ENCODE measurements around the gene SYNM. TPM values are rescaled to one million over a fixed set of nuclear protein-coding genes. Genes with fewer than 3 reads are reported as not detected.
A peak's percentile ranks its signal among the peaks of the same experiment; 100 is the strongest.

The SYNM gene
- total RNA-seq, 4 donors from 2014 or later: 6.0 to 38.5 (median 15.6) TPM

DNA sequence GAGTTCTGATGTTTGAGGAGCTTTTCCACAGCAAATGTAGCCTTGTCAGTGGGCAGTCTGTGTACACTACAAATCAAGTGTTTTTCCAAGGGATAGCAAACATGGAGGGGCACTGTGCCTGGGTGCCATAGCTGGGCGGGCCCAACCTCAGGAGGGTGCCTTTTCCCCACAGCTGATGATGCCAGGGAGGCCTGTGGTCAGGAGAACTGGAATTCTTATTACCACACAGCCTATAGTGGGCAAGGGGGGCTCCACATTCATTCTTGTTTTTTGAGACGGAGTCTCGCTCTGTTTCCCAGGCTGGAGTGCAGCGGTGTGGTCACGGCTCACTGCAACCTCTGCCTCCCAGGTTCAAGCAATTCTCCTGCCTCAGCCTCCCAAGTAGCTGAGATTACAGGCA is 41.8 kb downstream of the SYNM start:
- DNase-seq: no peak
- Histone ChIP-seq H3K27me3 (no peaks in the 10 kb centered on the region), H3K36me3 (no peaks in the 10 kb centered on the region), H3K27ac (peak overlapping the region in 1 of 4 donors; percentile 8), H3K4me3 (no peak overlapping the region), H3K4me1 (peaks cover 0 to 13% (median 0%) of the 10 kb centered on the region in 4 donors), H3K9me3 (no peaks in the 10 kb centered on the region)
- TF ChIP-seq, protein P1, sequence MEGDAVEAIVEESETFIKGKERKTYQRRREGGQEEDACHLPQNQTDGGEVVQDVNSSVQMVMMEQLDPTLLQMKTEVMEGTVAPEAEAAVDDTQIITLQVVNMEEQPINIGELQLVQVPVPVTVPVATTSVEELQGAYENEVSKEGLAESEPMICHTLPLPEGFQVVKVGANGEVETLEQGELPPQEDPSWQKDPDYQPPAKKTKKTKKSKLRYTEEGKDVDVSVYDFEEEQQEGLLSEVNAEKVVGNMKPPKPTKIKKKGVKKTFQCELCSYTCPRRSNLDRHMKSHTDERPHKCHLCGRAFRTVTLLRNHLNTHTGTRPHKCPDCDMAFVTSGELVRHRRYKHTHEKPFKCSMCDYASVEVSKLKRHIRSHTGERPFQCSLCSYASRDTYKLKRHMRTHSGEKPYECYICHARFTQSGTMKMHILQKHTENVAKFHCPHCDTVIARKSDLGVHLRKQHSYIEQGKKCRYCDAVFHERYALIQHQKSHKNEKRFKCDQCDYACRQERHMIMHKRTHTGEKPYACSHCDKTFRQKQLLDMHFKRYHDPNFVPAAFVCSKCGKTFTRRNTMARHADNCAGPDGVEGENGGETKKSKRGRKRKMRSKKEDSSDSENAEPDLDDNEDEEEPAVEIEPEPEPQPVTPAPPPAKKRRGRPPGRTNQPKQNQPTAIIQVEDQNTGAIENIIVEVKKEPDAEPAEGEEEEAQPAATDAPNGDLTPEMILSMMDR (IDR thresholded peaks at IDR 0.05): no peak
- TF ChIP-seq POLR2A (IDR thresholded peaks at IDR 0.05): no peak

DNA sequence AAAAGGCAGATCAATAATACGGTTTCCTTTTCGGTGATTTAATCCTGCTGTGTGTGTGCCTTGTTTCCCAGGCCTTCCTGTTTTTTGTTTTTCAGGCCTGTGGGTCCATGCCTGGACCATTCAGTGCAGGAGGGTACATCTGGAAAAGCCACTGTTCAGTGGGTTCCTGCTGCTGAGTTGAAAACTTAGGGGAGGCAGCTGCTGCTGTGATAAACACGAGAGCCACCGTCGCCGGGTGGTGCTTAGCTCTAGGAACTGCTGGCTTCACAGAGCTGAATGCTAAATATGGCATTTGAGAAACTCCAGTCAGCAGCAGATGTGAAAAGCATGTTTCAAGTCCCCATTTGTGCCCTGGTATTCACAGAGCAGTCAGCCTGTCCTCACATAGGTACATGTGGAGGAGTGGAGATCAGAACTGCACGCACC is 44.0 kb downstream of the SYNM start:
- peak overlapping the region in 1 of 4 donors; percentile 13 for H3K27ac ChIP-seq
- peaks cover 0 to 6% (median 0%) of the 10 kb centered on the region in 4 donors for H3K4me1 ChIP-seq
- peak in 1 of 3 donors; percentile 6 for DNase-seq

DNA sequence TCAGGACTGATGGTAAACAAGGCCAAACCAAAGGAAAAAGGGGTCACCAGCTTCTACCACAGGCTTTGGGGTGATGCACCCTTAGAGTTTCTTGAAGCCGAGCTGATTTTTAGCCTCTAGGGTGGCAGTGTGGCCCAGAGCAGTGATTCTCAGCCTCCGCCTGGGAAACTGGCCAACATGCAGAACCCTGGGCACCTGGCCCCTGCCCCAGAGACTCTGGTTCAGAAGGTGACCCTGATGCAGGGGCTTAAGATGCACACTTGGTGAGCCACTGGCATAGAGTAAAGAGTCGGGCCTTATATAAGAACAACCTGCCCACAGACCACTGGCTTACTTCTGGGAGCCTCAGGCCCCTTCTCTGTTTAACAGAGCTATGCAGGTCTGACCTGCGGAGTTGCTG is 44.5 kb downstream of the SYNM start:
- Histone ChIP-seq H3K4me3 (no peak overlapping the region), H3K27ac (no peak overlapping the region), H3K36me3 (no peaks in the 10 kb centered on the region), H3K27me3 (no peaks in the 10 kb centered on the region), H3K9me3 (no peaks in the 10 kb centered on the region), H3K4me1 (peaks cover 0 to under 1% (median 0%) of the 10 kb centered on the region in 4 donors)
- TF ChIP-seq POLR2A (IDR thresholded peaks at IDR 0.05): no peak
- TF ChIP-seq, protein P1 (IDR thresholded peaks at IDR 0.05): no peak
- DNase-seq: no peak

More for the DNA sequence above, 44.0 kb downstream of the SYNM start:
- H3K27me3 ChIP-seq: no peaks in the 10 kb centered on the region
- no peaks in the 10 kb centered on the region for H3K36me3 ChIP-seq
- no peaks in the 10 kb centered on the region for H3K9me3 ChIP-seq
- no peak overlapping the region for H3K4me3 ChIP-seq
- TF ChIP-seq, protein P1 (IDR thresholded peaks at IDR 0.05): no peak
- TF ChIP-seq POLR2A (IDR thresholded peaks at IDR 0.05): no peak

DNA sequence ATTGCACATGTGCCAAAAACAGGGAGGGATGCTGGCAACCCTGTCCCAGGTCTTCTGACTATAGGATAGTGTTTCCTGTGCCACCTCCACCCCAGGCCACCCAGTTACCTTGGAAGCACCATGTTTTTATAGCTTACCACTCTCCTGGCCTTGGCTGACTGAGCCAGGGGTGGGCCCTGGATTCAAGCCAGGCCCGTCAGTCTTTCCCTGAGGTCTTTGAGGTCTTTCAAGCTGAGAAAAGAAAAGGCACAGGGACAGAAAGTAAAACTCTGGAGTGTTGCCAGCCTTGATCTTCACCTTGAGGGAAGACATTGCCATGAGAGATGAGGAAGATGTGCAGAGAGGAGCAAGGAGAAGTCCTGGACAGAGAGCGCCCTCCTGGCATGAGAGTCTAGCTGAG is 46.3 kb downstream of the SYNM start:
- TF ChIP-seq, protein P1 (IDR thresholded peaks at IDR 0.05): no peak
- no peak for TF ChIP-seq POLR2A (IDR thresholded peaks at IDR 0.05)
- H3K4me3 ChIP-seq: no peak overlapping the region
- no peaks in the 10 kb centered on the region for H3K36me3 ChIP-seq
- no peaks in the 10 kb centered on the region for H3K9me3 ChIP-seq
- H3K4me1 ChIP-seq: no peaks in the 10 kb centered on the region
- no peak for DNase-seq
- H3K27me3 ChIP-seq: no peaks in the 10 kb centered on the region
- no peak overlapping the region for H3K27ac ChIP-seq

DNA sequence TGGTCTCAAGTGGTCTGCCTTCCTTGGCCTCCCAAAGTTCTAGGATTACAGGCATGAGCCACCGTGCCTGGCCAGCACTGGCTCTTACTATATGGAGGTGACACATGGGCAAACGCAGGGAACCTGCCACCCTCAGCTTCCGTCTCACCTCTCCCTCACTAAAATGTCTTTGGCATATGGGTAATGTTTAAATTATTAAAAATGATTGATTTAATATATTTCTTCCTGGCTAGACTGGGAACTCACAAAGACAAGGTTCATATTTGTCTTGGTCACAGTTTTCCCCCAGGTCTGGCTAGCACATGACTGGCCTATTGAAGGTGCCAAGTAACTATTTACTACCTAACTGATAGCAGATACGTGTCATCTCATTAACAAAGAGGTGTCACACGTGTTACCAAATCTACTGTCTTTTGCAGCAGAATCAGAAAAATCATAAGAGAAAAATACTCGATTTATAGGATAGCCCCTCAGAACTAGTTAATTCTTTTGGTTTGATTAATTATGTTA is 48.2 kb downstream of the SYNM start:
- no peaks in the 10 kb centered on the region for H3K36me3 ChIP-seq
- H3K27me3 ChIP-seq: no peaks in the 10 kb centered on the region
- no peaks in the 10 kb centered on the region for H3K9me3 ChIP-seq
- H3K4me1 ChIP-seq: no peaks in the 10 kb centered on the region
- no peak overlapping the region for H3K27ac ChIP-seq
- peak in 1 of 3 donors; percentile 17 for DNase-seq
- TF ChIP-seq, protein P1 (IDR thresholded peaks at IDR 0.05): no peak
- TF ChIP-seq POLR2A (IDR thresholded peaks at IDR 0.05): no peak
- H3K4me3 ChIP-seq: no peak overlapping the region

DNA sequence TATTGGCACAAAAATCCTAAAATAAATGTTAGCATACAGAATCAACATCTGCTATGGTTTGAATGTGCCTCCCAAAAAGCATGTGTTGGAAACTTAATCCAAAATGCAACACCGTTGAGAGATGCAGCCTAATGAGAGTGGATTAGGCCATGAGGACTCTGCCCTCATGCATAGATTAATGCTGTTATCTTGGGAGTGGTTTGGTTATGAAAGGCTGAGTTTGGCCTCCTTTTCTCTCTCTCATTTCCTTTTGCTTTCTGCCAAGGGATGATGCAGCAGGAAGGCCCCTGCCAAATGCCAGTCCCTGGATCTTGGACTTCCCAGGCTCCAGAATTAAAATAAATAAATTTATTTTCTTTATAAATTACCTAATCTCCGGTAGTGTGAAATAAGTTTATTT is 49.4 kb downstream of the SYNM start:
- H3K27me3 ChIP-seq: no peaks in the 10 kb centered on the region
- no peak overlapping the region for H3K4me3 ChIP-seq
- H3K27ac ChIP-seq: no peak overlapping the region
- H3K9me3 ChIP-seq: no peaks in the 10 kb centered on the region
- DNase-seq: no peak
- H3K4me1 ChIP-seq: no peaks in the 10 kb centered on the region
- H3K36me3 ChIP-seq: peaks cover 0 to 5% (median 0%) of the 10 kb centered on the region in 3 donors
- no peak for TF ChIP-seq POLR2A (IDR thresholded peaks at IDR 0.05)
- TF ChIP-seq, protein P1 (IDR thresholded peaks at IDR 0.05): no peak

Measured in Peyer's patch (tissue), 4 donors.